Activated B cell treated with CpG ODN at 0.5 μM for 24 hours (primary cell): ENCODE data around the gene C1GALT1C1L. TPM values are rescaled to one million over a fixed set of nuclear protein-coding genes. Genes with fewer than 3 reads are reported as not detected.

Experiments
- ATAC-seq: fragments of 200-7000 bp; cut with Tn5 transposase; one replicate; pipeline ENCODE4 v1.10.0; 2021; ENCODE audit warnings: low read depth, mild to moderate bottlenecking, moderate library complexity
- CTCF ChIA-PET: fragments of 350-600 bp; sonication (Branson Sonifier 250); formaldehyde crosslinking; loops from one replicate; lab custom pipeline; 2021; ENCODE audit warnings: antibody characterized with exemption; lab: Charles Lee
- POLR2A ChIA-PET: fragments of 350-600 bp; sonication (Branson Sonifier 250); formaldehyde crosslinking; loops from one replicate; lab custom pipeline; 2021; ENCODE audit warnings: antibody characterized with exemption; lab: Charles Lee
- DNase-seq: peaks from one replicate; pipeline ENCODE4 v3.0.0; 2022
- H3K27ac Mint-ChIP-seq: one replicate; pipeline ENCODE4 v1.8.0; 2020; ENCODE audit warnings: mixed read lengths
- H3K27me3 Mint-ChIP-seq: one replicate; pipeline ENCODE4 v1.8.0; 2021; ENCODE audit warnings: mixed read lengths
- H3K36me3 Mint-ChIP-seq: one replicate; pipeline ENCODE4 v1.8.0; 2021; ENCODE audit warnings: low read depth, mixed read lengths
- H3K4me1 Mint-ChIP-seq: one replicate; pipeline ENCODE4 v1.8.0; 2021; ENCODE audit warnings: mixed read lengths
- H3K4me3 Mint-ChIP-seq: one replicate; pipeline ENCODE4 v1.8.0; 2020; ENCODE audit warnings: mild to moderate bottlenecking, mixed read lengths
- H3K9me3 Mint-ChIP-seq: one replicate; pipeline ENCODE4 v1.8.0; 2020; ENCODE audit warnings: mixed read lengths
- intact Hi-C: fragments of 100-400 bp; cut with micrococcal nuclease; formaldehyde crosslinking; loops from one replicate; pipeline ENCODE4 v1.15.1; 2024
- total RNA-seq: library from RNA; stranded (reverse); gene quantifications from 2 replicates; pipeline ENCODE4 v1.2.3, GENCODE V29; 2022
- TF ChIP-seq, protein P1 (sequence below): fragments of 200-600 bp; IDR thresholded peaks from one replicate; pipeline ENCODE4 v1.8.0; 2022; ENCODE audit warnings: antibody characterized with exemption, mild to moderate bottlenecking

C1GALT1C1L gene
- total RNA-seq, 1 donor from 2014 or later, result not detected

DNA sequence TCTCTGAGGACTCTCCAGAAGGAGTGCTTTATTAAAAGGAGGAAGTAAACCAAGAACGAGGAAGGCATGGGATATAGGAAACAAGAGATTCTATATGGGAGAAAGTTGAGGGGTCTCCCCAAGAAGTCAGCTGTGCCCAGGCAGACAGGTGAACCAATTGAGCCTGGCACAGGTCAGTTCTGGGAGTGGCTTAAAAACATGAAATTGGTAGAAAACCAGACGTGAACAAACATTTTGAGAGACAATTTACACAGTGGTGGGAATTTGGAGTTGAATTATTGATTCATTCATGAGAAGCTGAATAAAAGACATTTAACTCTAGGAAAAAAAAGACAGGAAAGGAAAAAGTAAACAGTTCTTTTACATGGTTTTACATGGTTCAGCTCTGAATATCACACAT is 22.7 kb downstream of the C1GALT1C1L start:
- Mint-ChIP-seq H3K4me1 (no peaks in the 10 kb centered on the region), H3K27me3 (peaks cover 8% of the 10 kb centered on the region), H3K36me3 (no peaks in the 10 kb centered on the region), H3K9me3 (no peaks in the 10 kb centered on the region), H3K4me3 (no peak overlapping the region), H3K27ac (no peak overlapping the region)
- ATAC-seq (no peak), DNase-seq (no peak)
- TF ChIP-seq, protein P1, sequence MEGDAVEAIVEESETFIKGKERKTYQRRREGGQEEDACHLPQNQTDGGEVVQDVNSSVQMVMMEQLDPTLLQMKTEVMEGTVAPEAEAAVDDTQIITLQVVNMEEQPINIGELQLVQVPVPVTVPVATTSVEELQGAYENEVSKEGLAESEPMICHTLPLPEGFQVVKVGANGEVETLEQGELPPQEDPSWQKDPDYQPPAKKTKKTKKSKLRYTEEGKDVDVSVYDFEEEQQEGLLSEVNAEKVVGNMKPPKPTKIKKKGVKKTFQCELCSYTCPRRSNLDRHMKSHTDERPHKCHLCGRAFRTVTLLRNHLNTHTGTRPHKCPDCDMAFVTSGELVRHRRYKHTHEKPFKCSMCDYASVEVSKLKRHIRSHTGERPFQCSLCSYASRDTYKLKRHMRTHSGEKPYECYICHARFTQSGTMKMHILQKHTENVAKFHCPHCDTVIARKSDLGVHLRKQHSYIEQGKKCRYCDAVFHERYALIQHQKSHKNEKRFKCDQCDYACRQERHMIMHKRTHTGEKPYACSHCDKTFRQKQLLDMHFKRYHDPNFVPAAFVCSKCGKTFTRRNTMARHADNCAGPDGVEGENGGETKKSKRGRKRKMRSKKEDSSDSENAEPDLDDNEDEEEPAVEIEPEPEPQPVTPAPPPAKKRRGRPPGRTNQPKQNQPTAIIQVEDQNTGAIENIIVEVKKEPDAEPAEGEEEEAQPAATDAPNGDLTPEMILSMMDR, result no peak
- CTCF ChIA-PET, result no interaction called here
- intact Hi-C loops, result no loop called here
- POLR2A ChIA-PET, result no interaction called here

DNA sequence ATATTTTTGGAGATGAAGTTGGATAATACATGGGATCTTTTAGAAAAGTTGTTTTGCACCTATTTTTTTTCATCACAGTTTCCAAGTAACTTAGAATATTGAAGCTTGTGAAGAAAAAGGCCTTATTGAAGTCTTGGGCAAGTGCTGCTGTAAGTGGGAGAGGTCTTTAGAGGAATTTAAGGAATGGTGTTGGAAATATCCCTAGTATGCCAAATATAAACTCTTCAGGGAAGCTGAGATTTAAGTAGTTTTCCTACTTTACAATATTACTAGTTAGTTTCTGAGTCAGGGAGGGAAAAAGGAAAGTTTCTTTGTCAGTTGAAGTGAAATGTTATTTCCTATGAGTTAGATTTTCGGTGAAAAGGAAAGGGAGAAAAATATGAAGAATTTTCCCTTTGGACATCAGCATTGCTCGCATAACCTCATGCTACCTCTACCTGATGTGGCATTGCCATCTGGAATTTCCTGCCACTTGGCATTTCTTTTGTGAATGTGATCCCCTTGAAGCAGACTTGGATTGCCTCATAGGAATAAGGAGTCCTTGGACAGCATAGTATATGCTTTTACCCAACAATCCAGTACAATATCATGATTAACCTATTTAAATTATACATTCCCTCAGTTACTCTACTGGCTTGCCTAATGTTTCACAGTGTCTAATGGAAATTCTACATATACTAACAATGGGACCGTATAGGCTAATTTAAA is 27.1 kb downstream of the C1GALT1C1L start:
- DNase-seq, result no peak
- ChIA-PET POLR2A (interaction anchor here (0.6 kb wide), 1 partner anchor 23 kb away, joined by 5 read pairs; no protein-coding TSS in a partner anchor), CTCF (no interaction called here)
- peaks cover 13% of the 10 kb centered on the region for H3K27me3 Mint-ChIP-seq
- no peaks in the 10 kb centered on the region for H3K9me3 Mint-ChIP-seq
- H3K27ac Mint-ChIP-seq, result no peak overlapping the region
- H3K4me3 Mint-ChIP-seq, result no peak overlapping the region
- TF ChIP-seq, protein P1, result no peak
- intact Hi-C loops, result no loop called here
- ATAC-seq, result no peak
- H3K4me1 Mint-ChIP-seq, result no peaks in the 10 kb centered on the region
- no peaks in the 10 kb centered on the region for H3K36me3 Mint-ChIP-seq

DNA sequence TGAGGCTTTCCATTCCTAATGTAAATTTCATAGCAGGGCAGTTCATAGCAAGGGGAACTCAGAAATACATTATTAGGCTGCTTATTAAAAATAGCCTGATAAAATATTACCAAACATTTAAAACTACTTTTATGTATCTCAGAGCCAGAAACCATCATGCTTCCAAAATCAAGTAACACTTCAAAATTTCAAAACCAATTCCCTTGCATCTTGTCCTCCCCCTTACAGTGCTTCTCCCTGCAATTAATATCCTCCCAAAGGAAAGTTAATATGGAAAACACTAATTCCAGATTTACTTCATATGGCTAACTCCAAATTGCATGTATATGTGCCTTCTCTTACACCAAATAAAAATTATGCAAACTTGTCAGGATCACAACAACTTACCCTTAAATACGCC is 32.5 kb downstream of the C1GALT1C1L start:
- Mint-ChIP-seq H3K4me1 (no peaks in the 10 kb centered on the region), H3K36me3 (no peaks in the 10 kb centered on the region), H3K9me3 (peaks cover 3% of the 10 kb centered on the region), H3K4me3 (no peak overlapping the region), H3K27me3 (peaks cover 11% of the 10 kb centered on the region), H3K27ac (no peak overlapping the region)
- intact Hi-C loops, result no loop called here
- POLR2A ChIA-PET, result no interaction called here
- TF ChIP-seq, protein P1, result no peak
- ATAC-seq (no peak), DNase-seq (no peak)
- CTCF ChIA-PET, result no interaction called here

DNA sequence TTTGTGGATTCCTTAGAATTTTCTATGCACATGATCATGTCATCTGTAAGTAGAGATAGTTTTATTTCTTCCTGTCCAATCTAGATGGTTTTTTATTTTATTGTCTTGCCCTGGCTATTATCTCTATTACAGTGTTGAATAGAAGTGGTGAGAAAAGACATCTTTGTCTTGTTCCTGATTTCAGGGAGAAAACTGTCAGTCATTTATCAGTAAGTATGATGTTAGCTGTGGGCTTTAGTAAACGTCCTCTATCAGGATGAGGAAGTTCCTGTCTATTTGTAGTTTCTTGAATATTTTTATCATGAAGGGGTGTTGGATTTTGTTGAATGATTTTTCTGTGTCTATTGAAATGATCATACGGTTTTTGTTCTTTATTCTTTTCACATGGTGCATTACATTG is 33.9 kb downstream of the C1GALT1C1L start:
- intact Hi-C loops, result no loop called here
- ChIA-PET CTCF (no interaction called here), POLR2A (no interaction called here)
- DNase-seq (no peak), ATAC-seq (no peak)
- Mint-ChIP-seq H3K4me3 (no peak overlapping the region), H3K27me3 (peaks cover 13% of the 10 kb centered on the region), H3K36me3 (no peaks in the 10 kb centered on the region), H3K9me3 (peaks cover 3% of the 10 kb centered on the region), H3K4me1 (peaks cover 3% of the 10 kb centered on the region), H3K27ac (no peak overlapping the region)
- TF ChIP-seq, protein P1, result no peak

DNA sequence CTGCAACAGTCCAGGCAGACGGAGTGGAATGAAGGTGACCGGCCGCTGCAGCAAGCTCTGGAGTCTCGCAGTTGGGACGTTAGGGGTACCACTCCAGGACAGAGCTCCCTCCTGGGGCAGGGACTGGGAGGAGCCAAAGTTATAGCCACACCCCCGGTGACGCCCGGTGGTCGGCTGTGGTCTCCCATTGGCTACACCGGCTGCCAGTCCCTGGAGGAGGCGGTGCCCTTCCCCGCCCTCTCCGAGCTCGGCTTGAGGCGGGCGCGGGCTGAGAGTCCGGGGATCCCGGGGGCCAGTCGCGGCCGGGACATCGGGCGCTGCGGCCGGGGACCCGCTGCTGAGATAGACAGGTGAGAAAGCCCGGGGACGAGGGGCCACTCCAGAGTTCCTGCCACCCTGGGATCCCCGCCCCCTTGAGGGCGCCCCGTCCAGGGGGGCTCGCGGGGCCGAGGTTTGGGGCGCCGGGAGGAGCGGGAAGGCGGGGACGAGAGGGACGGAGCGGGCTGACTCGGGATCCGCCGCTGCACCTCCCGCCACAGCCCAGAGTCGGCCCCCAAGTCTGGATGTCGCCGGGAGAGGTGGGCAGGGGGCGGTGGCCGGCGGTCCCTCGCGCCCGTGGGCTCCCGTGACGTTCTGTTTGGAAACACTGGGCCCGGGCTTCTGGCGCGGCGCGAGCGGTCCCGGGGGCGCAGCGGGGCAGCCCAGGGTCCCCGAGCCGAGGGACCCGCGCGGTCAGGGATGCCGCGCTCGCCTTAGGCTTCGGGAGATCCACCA is 39.0 kb downstream of the C1GALT1C1L start, which contains the start of gene PLEKHH2:
PLEKHH2 (plus strand) TSS at position 231 of the 774 bp plus-strand sequence. CDS start 7,414 bp downstream, outside the sequence.
- H3K27ac Mint-ChIP-seq, result no peak within 1 kb of the TSS
- H3K4me1 Mint-ChIP-seq, result peaks cover 13% of the 10 kb centered on the region
- ATAC-seq (peak; percentile 100), DNase-seq (peak; percentile 73)
- peaks cover 40% of the 10 kb centered on the region for H3K27me3 Mint-ChIP-seq
- intact Hi-C loops, result loop anchor here (1.0 to 10.0 kb wide), 2 partner anchors 138 to 410 kb away; partner anchors contain the start of gene DYNC2LI1
- H3K9me3 Mint-ChIP-seq, result peaks cover 3% of the 10 kb centered on the region
- H3K36me3 Mint-ChIP-seq, result no peaks in the 10 kb centered on the region
- CTCF ChIA-PET, result interaction anchor here (0.7 kb wide), 1 partner anchor 1098 kb away, joined by 3 read pairs; no protein-coding TSS in a partner anchor
- POLR2A ChIA-PET, result interaction anchor here (0.7 to 1.0 kb wide), 2 partner anchors 41 to 59 kb away, joined by 3 to 7 read pairs; partner anchors contain the start of gene THADA
- peak within 1 kb of the TSS; percentile 81 for H3K4me3 Mint-ChIP-seq
- TF ChIP-seq, protein P1, result no peak
